K562 (cell line): ENCODE data around the gene CHRNG. TPM values are rescaled to one million over a fixed set of nuclear protein-coding genes. Genes with fewer than 3 reads are reported as not detected.
"Not testable (repeated sequence)": the region's sequence is repeated elsewhere in the genome, so short reads cannot be mapped to it uniquely, and the experiment has no call there.

Experiments
- ATAC-seq: fragments of 200-7000 bp; cut with Tn5 transposase; 3 replicates; pipeline ENCODE4 v1.9.1; 2020; ENCODE audit warnings: moderate library complexity
- BruUV-seq: library from RNA; stranded (reverse); fragments of 400-500 nt; replicated peaks from 2 replicates; lab custom pipeline; 2021; lab: Mats Ljungman, UMichigan
- CTCF ChIA-PET: fragments of 300-600 bp; formaldehyde crosslinking; extraction: SDS; loops from one replicate; lab custom pipeline; 2021; ENCODE audit warnings: low intra/inter-chr PET ratio; lab: Yijun Ruan, JAX
- POLR2A ChIA-PET: fragments of 300-600, 350-650 bp; sonication (Branson Sonifier 250); formaldehyde crosslinking; extraction: SDS; loops from one replicate; lab custom pipeline; 2021; ENCODE audit warnings: antibody characterized with exemption, inconsistent platforms; lab: Yijun Ruan, JAX
- DNase-seq, 4 experiments: peaks; one replicate each; pipeline versions ENCODE4 v3.0.0 to v3.0.0-alpha.2; 2011 to 2018; ENCODE audit warnings: low spot score in 3 of 4, mixed read lengths in 3 of 4; ENCODE audit errors: extremely low read depth in 1 of 4
- FAIRE-seq: peaks from 2 replicates; lab custom pipeline; 2011; peaks lifted over from hg19 to GRCh38; lab: Jason Lieb, UNC
- H2AFZ ChIP-seq: 2 replicates; pipeline ENCODE4 v1.6.0; 2011; ENCODE audit warnings: low read depth, low read length, control low read depth, inconsistent platforms
- H3K27ac ChIP-seq: fragments of 200-600 bp; 3 replicates; pipeline ENCODE4 v1.8.0; 2011; ENCODE audit warnings: low read depth, mild to moderate bottlenecking, control low read depth, inconsistent platforms, low read length, moderate library complexity, mixed read lengths; ENCODE audit errors: extremely low read depth
- H3K27me3 ChIP-seq, 2 experiments: fragments of 300-600 bp in 1 of 2; 2 replicates in 1 of 2; 3 replicates in 1 of 2; pipeline versions ENCODE4 v1.6.0 to v1.8.0; 2011; ENCODE audit warnings: inconsistent platforms in 2 of 2, low read length in 2 of 2, mild to moderate bottlenecking in 1 of 2, mixed read lengths in 1 of 2, moderate library complexity in 1 of 2; ENCODE audit not compliant: control insufficient read depth in 2 of 2, insufficient read depth in 2 of 2
- H3K36me3 ChIP-seq: fragments of 300-600 bp; 3 replicates; pipeline ENCODE4 v1.8.0; 2011; ENCODE audit warnings: mild to moderate bottlenecking, low read length, inconsistent platforms; ENCODE audit not compliant: control insufficient read depth, insufficient read depth
- H3K4me1 ChIP-seq, 2 experiments: fragments of 200-600 bp in 1 of 2; replicated peaks in 1 of 2; 2 replicates in 1 of 2; 3 replicates in 1 of 2; pipeline versions ENCODE4 v1.5.1 to v1.8.0; 2011; ENCODE audit warnings: inconsistent platforms in 2 of 2, low read length in 2 of 2, mild to moderate bottlenecking in 1 of 2, mixed read lengths in 1 of 2, moderate library complexity in 1 of 2; ENCODE audit not compliant: control insufficient read depth in 2 of 2, insufficient read depth in 2 of 2
- H3K4me2 ChIP-seq: 2 replicates; pipeline ENCODE4 v1.6.1; 2011; ENCODE audit warnings: low read length, control low read depth, inconsistent platforms, mixed read lengths; ENCODE audit not compliant: insufficient read depth
- H3K4me3 ChIP-seq: fragments of 200-600 bp; sonication (generic), shearing (Covaris generic); 2 replicates; pipeline ENCODE4 v1.5.1; 2016; ENCODE audit warnings: control low read depth, inconsistent platforms
- H3K79me2 ChIP-seq: fragments of 200-600 bp; 3 replicates; pipeline ENCODE4 v1.8.0; 2011; ENCODE audit warnings: low read length, inconsistent platforms; ENCODE audit not compliant: control insufficient read depth, insufficient read depth
- H3K9ac ChIP-seq, 2 experiments: 2 replicates each; pipeline versions ENCODE4 v1.6.0 to v1.6.1; 2011; ENCODE audit warnings: low read depth in 2 of 2, low read length in 2 of 2, control low read depth in 1 of 2, inconsistent platforms in 1 of 2, mild to moderate bottlenecking in 1 of 2, mixed read lengths in 1 of 2; ENCODE audit not compliant: insufficient read depth in 1 of 2
- H3K9me1 ChIP-seq: one replicate; pipeline ENCODE4 v1.6.0; 2011; ENCODE audit warnings: inconsistent platforms, mild to moderate bottlenecking, low read length, moderate library complexity; ENCODE audit not compliant: control insufficient read depth, insufficient read depth
- H3K9me3 ChIP-seq: replicated peaks from 2 replicates; pipeline ENCODE4 v1.5.1; 2011; ENCODE audit warnings: low read depth, low read length, inconsistent platforms; ENCODE audit not compliant: control insufficient read depth, insufficient read depth
- H4K20me1 ChIP-seq: replicated peaks from 2 replicates; pipeline ENCODE4 v1.6.1; 2011; ENCODE audit warnings: low read length, inconsistent platforms, mixed read lengths; ENCODE audit not compliant: control insufficient read depth, insufficient read depth
- CREBBP ChIP-seq: IDR thresholded peaks from one replicate; pipeline ENCODE4 v1.6.1; 2012; ENCODE audit warnings: low read depth, mild to moderate bottlenecking, control low read depth, inconsistent platforms, low read length
- DNMT1 ChIP-seq: fragments of 450-650 bp; IDR thresholded peaks from 2 replicates; pipeline ENCODE4 v1.6.1; 2016; ENCODE audit warnings: antibody characterized with exemption, mild to moderate bottlenecking
- HDAC2 ChIP-seq: fragments of 450-650 bp; IDR thresholded peaks from 2 replicates; pipeline ENCODE4 v1.6.1; 2016; ENCODE audit warnings: mild to moderate bottlenecking
- RBM34 ChIP-seq: fragments of 200-400 bp; formaldehyde crosslinking; IDR thresholded peaks from 2 replicates; pipeline ENCODE4 v1.6.1; 2018; ENCODE audit warnings: low read length, borderline replicate concordance; ENCODE audit not compliant: insufficient read depth
- SIX5 ChIP-seq, 2 experiments: IDR thresholded peaks; 2 replicates each; pipeline ENCODE4 v1.6.1; 2011; ENCODE audit warnings: low read length in 2 of 2, borderline replicate concordance in 1 of 2, low read depth in 1 of 2, mild to moderate bottlenecking in 1 of 2, moderate library complexity in 1 of 2; ENCODE audit not compliant: insufficient read depth in 1 of 2
- ZNF224 ChIP-seq: sonication (generic); formaldehyde crosslinking; IDR thresholded peaks from 2 replicates; pipeline ENCODE4 v1.8.0; 2022; ENCODE audit warnings: mild to moderate bottlenecking, missing genetic modification reagents
- ZSCAN32 ChIP-seq: fragments of 450-650 bp; formaldehyde crosslinking; IDR thresholded peaks from 2 replicates; pipeline ENCODE4 v1.4.0; 2020; ENCODE audit warnings: mild to moderate bottlenecking, moderate library complexity
- WGBS: fragments of 100-300 bp; shearing (Covaris generic); methylation state at CpG from one replicate; pipeline ENCODE4 v1.1.6; 2016; ENCODE audit warnings: low coverage, mixed read lengths; ENCODE audit not compliant: insufficient coverage; ENCODE audit errors: missing lambda C conversion rate; 5-methylcytosine and 5-hydroxymethylcytosine counted together
- in situ Hi-C: fragments of 300-500 bp; cut with MboI; formaldehyde crosslinking; loops from 4 replicates; pipeline ENCODE4 v1.15.0; 2018; ENCODE audit warnings: inconsistent platforms, mixed read lengths
- intact Hi-C: fragments of 100-400 bp; cut with micrococcal nuclease; formaldehyde crosslinking; loops from 2 replicates; pipeline ENCODE4 v1.14.2; 2022
- polyA plus RNA-seq, 8 experiments: library from polyadenylated mRNA; depleted of rRNA in 4 of 8; stranded (reverse) in 5 of 8; unstranded in 3 of 8; fragments of >200 nt; fragmentation: Nextera tagmentation in 2 of 8; fragmentation: Illumina TruSeq in 1 of 8; extraction: Ambion mirVana in 2 of 8; extraction: Trizol in 1 of 8; gene quantifications; 2 replicates each; pipeline versions ENCODE4 v1.2.1 to v1.2.3, GENCODE V29; 2011 to 2014; ENCODE audit warnings: inconsistent platforms in 1 of 8, missing spikeins in 1 of 8
- total RNA-seq, 7 experiments: library from RNA; depleted of rRNA in 6 of 7; stranded (reverse); fragments of >200 nt in 6 of 7; fragmentation: Illumina TruSeq in 2 of 7; extraction: Trizol in 2 of 7; gene quantifications; 2 replicates each; pipeline versions ENCODE4 v1.2.1 to v1.2.3, GENCODE V29; 2011 to 2021; ENCODE audit warnings: low replicate concordance in 1 of 7
- TF ChIP-seq, protein P1 (sequence below): conservative IDR thresholded peaks from 2 replicates; pipeline ENCODE4 v1.6.1; 2011; ENCODE audit warnings: low read depth, mild to moderate bottlenecking, low read length; ENCODE audit not compliant: control insufficient read depth
- TF ChIP-seq, protein P2 (sequence below): fragments of 450-650 bp; IDR thresholded peaks from 2 replicates; pipeline ENCODE4 v1.7.0; 2016; ENCODE audit warnings: borderline replicate concordance

CHRNG gene
- total and polyA plus RNA-seq, 9 of the 15 experiments (the other 6 are each of a cell fraction or from before 2014, with no cell fraction given) = not detected

DNA sequence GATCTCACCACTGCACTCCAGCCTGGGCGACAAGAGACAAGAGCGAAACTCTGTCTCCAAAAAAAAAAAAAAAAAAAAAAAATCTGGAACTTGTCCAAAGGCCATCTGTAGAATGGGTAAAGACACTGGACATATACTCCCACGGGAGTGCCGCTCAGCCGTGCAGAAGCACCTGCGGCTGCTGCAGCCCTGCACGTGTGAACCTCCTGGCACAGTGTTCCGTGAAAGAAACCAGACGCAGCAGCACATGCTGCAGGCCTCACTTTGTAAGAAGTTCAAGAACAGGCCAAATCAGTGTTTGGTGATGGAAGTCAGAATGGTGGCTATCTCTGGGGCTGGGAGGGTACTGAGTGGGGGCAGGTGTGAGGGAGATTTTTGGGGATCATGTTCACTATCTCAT, 7.1 kb upstream of the CHRNG start:
- no TSS peak for BruUV-seq
- Histone ChIP-seq H4K20me1 (no peaks in the 10 kb centered on the region), H3K27ac (no peak overlapping the region), H2AFZ (no peak overlapping the region), H3K79me2 (no peaks in the 10 kb centered on the region), H3K36me3 (no peaks in the 10 kb centered on the region), H3K9me3 (no peaks in the 10 kb centered on the region), H3K4me3 (no peak overlapping the region), H3K4me1 (peaks cover 0 to 3% of the 10 kb centered on the region in 2 experiments; a peak in 2 of 5 replicates), H3K27me3 (peaks cover 0 to 24% of the 10 kb centered on the region in 2 experiments; a peak in 2 of 5 replicates), H3K4me2 (no peak overlapping the region), H3K9ac (no peak overlapping the region), H3K9me1 (no peaks in the 10 kb centered on the region)
- FAIRE-seq (no peak), ATAC-seq (no peak), DNase-seq (no peak)
- TF ChIP-seq SIX5 (IDR thresholded peaks at IDR 0.05; ENCODE audit: borderline replicate concordance in 1 of 2, insufficient read depth in 1 of 2, low read depth in 1 of 2, low read length in 2 of 2) = no peak
- TF ChIP-seq ZSCAN32 (CRISPR knock-in tag) = no peak
- TF ChIP-seq DNMT1 = no peak
- TF ChIP-seq HDAC2 = no peak
- TF ChIP-seq, protein P1, sequence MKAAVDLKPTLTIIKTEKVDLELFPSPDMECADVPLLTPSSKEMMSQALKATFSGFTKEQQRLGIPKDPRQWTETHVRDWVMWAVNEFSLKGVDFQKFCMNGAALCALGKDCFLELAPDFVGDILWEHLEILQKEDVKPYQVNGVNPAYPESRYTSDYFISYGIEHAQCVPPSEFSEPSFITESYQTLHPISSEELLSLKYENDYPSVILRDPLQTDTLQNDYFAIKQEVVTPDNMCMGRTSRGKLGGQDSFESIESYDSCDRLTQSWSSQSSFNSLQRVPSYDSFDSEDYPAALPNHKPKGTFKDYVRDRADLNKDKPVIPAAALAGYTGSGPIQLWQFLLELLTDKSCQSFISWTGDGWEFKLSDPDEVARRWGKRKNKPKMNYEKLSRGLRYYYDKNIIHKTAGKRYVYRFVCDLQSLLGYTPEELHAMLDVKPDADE = no peak
- TF ChIP-seq ZNF224 (CRISPR knock-in tag) = no peak
- no peak for TF ChIP-seq CREBBP
- TF ChIP-seq, protein P2, sequence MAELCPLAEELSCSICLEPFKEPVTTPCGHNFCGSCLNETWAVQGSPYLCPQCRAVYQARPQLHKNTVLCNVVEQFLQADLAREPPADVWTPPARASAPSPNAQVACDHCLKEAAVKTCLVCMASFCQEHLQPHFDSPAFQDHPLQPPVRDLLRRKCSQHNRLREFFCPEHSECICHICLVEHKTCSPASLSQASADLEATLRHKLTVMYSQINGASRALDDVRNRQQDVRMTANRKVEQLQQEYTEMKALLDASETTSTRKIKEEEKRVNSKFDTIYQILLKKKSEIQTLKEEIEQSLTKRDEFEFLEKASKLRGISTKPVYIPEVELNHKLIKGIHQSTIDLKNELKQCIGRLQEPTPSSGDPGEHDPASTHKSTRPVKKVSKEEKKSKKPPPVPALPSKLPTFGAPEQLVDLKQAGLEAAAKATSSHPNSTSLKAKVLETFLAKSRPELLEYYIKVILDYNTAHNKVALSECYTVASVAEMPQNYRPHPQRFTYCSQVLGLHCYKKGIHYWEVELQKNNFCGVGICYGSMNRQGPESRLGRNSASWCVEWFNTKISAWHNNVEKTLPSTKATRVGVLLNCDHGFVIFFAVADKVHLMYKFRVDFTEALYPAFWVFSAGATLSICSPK = no peak
- no peak for TF ChIP-seq RBM34
- WGBS = 15% methylated on average over 7 of the region's 9 CpGs
- intact Hi-C loops (no loop called here), in situ Hi-C loops (no loop called here)
- ChIA-PET CTCF (no interaction called here), POLR2A (interaction anchor here (1.8 kb wide), 1 partner anchor 14 kb away, joined by 5 read pairs; no protein-coding TSS in a partner anchor)

DNA sequence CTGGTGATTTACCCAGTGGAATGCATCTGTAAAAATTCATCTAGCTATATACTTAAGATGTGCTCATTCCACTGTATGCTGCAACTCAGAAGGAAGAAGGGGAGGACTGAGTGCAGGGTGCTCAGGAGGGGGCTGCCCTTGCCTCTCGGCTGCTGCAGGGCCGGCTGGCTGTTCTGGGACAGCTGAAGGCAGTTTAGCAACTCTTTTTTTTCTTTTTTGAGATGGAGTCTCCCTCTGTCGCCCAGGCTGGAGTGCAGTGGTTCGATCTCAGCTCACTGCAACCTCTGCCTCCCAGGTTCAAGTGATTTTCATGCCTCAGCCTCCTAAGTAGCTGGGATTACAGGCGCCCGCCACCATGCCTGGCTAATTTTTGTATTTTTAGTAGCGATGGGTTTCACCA, 6.7 kb upstream of the CHRNG start:
- intact Hi-C loops, H2AFZ ChIP-seq, POLR2A ChIA-PET, CTCF ChIA-PET, DNase-seq, H3K9me3 ChIP-seq, H3K4me1 ChIP-seq, FAIRE-seq, in situ Hi-C loops, H3K27ac ChIP-seq, H3K9ac ChIP-seq, H3K9me1 ChIP-seq, H3K4me2 ChIP-seq, H4K20me1 ChIP-seq, ATAC-seq, H3K79me2 ChIP-seq, H3K36me3 ChIP-seq, H3K4me3 ChIP-seq, BruUV-seq: not testable (repeated sequence)
- WGBS = 0% methylated on average over 1 of the region's 7 CpGs
- H3K27me3 ChIP-seq = peaks cover 0 to 21% of the 10 kb centered on the region in 2 experiments; a peak in 2 of 5 replicates
